H1 (cell line): Measurements from ENCODE around the gene PRX. TPM values are rescaled to one million over a fixed set of nuclear protein-coding genes. Genes with fewer than 3 reads are reported as not detected.

Source experiments
- BACH1 ChIP-seq: IDR thresholded peaks from 2 replicates; pipeline ENCODE4 v1.6.1; 2012; ENCODE audit warnings: low read length, improper control_type of control experiment
- BCL11A ChIP-seq, 2 experiments: IDR thresholded peaks; one replicate each; pipeline ENCODE4 v1.6.1; 2011; ENCODE audit warnings: low read depth in 2 of 2, low read length in 2 of 2, mild to moderate bottlenecking in 2 of 2
- CBX5 ChIP-seq: fragments of 300-800, 300-1000 bp; sonication (generic); IDR thresholded peaks from 2 replicates; pipeline ENCODE4 v1.7.1; 2016; ENCODE audit warnings: antibody characterized with exemption, low read length, low read depth
- EGR1 ChIP-seq: IDR thresholded peaks from 2 replicates; pipeline ENCODE4 v1.6.1; 2011; ENCODE audit warnings: low read depth, low read length, borderline replicate concordance
- EZH2 ChIP-seq: fragments of 200-600 bp; sonication (generic); IDR thresholded peaks from 2 replicates; pipeline ENCODE4 v1.7.1; 2012; ENCODE audit warnings: low read depth, mild to moderate bottlenecking, moderate library complexity, low read length, inconsistent platforms; ENCODE audit not compliant: severe bottlenecking
- FOSL1 ChIP-seq: IDR thresholded peaks from 2 replicates; pipeline ENCODE4 v1.6.1; 2011; ENCODE audit warnings: mild to moderate bottlenecking, low read depth, low read length, moderate library complexity; ENCODE audit not compliant: insufficient read depth
- HDAC6 ChIP-seq: IDR thresholded peaks from one replicate; pipeline ENCODE4 v1.7.1; 2012; ENCODE audit warnings: low read depth, mild to moderate bottlenecking, inconsistent platforms, low read length, moderate library complexity
- JUN ChIP-seq: IDR thresholded peaks from 2 replicates; pipeline ENCODE4 v1.6.1; 2011; ENCODE audit warnings: low read depth, mild to moderate bottlenecking, improper control_type of control experiment, low read length
- JUND ChIP-seq: IDR thresholded peaks from 2 replicates; pipeline ENCODE4 v1.6.1; 2011; ENCODE audit warnings: mild to moderate bottlenecking, improper control_type of control experiment, low read length
- KDM4A ChIP-seq: IDR thresholded peaks from one replicate; pipeline ENCODE4 v1.7.1; 2012; ENCODE audit warnings: low read depth, mild to moderate bottlenecking, moderate library complexity, low read length, inconsistent platforms; ENCODE audit not compliant: severe bottlenecking
- POLR2A ChIP-seq, 2 experiments: IDR thresholded peaks; 1 replicate in 1 of 2; 2 replicates in 1 of 2; pipeline ENCODE4 v1.6.1; 2011; ENCODE audit warnings: low read depth in 2 of 2, low read length in 2 of 2, mild to moderate bottlenecking in 2 of 2; ENCODE audit errors: control extremely low read depth in 1 of 2
- POLR2AphosphoS5 ChIP-seq: IDR thresholded peaks from 2 replicates; pipeline ENCODE4 v1.6.1; 2011; ENCODE audit warnings: low read depth, low read length
- RAD21 ChIP-seq, 2 experiments: IDR thresholded peaks in 1 of 2; conservative IDR thresholded peaks in 1 of 2; 2 replicates each; pipeline ENCODE4 v1.6.1; 2011; ENCODE audit warnings: low read depth in 2 of 2, low read length in 2 of 2, improper control_type of control experiment in 1 of 2, inconsistent platforms in 1 of 2, mild to moderate bottlenecking in 1 of 2, moderate library complexity in 1 of 2
- RBBP5 ChIP-seq: IDR thresholded peaks from 2 replicates; pipeline ENCODE4 v1.7.1; 2012; ENCODE audit warnings: low read depth, mild to moderate bottlenecking, inconsistent platforms, low read length, moderate library complexity, borderline replicate concordance
- RNF2 ChIP-seq: fragments of 200-900, 300-1000 bp; sonication (generic); IDR thresholded peaks from 2 replicates; pipeline ENCODE4 v1.7.1; 2016; ENCODE audit warnings: borderline replicate concordance, low read depth, mild to moderate bottlenecking, antibody characterized with exemption, low read length; ENCODE audit not compliant: poor library complexity, severe bottlenecking; ENCODE audit errors: missing control alignments
- SIRT6 ChIP-seq: IDR thresholded peaks from one replicate; pipeline ENCODE4 v1.7.1; 2012; ENCODE audit warnings: low read length, inconsistent platforms
- SP4 ChIP-seq: IDR thresholded peaks from 2 replicates; pipeline ENCODE4 v1.6.1; 2012; ENCODE audit warnings: low read length, inconsistent platforms
- TAF1 ChIP-seq: IDR thresholded peaks from 2 replicates; pipeline ENCODE4 v1.6.1; 2011; ENCODE audit warnings: mild to moderate bottlenecking, low read depth, low read length
- TAF7 ChIP-seq: optimal IDR thresholded peaks from 2 replicates; pipeline ENCODE3; 2011; ENCODE audit warnings: low read depth, mild to moderate bottlenecking, inconsistent platforms, low read length, moderate library complexity, borderline replicate concordance
- TBP ChIP-seq: IDR thresholded peaks from 2 replicates; pipeline ENCODE4 v1.6.1; 2011; ENCODE audit warnings: low read depth, low read length, improper control_type of control experiment
- polyA plus RNA-seq, 7 experiments: library from polyadenylated mRNA; depleted of rRNA in 3 of 7; stranded (reverse) in 5 of 7; unstranded in 2 of 7; fragments of >200 nt in 5 of 7; fragments of 200-250 nt in 2 of 7; gene quantifications; 1 replicate in 5 of 7; 2 replicates in 1 of 7; 4 replicates in 1 of 7; pipeline versions ENCODE4 v1.2.1 to v1.2.3, GENCODE V29; 2011 to 2013; ENCODE audit warnings: missing spikeins in 2 of 7, mixed read lengths in 2 of 7
- total RNA-seq: library from RNA; stranded (reverse); fragmentation: NEBNext Ultra II Directional; extraction: Animal tissue kit (Norgen Biotek cat#: 25700); gene quantifications from 2 replicates; pipeline ENCODE4 v1.2.1, GENCODE V29; 2021
- TF ChIP-seq, protein P1 (sequence below): IDR thresholded peaks from 2 replicates; pipeline ENCODE4 v1.6.1; 2011; ENCODE audit warnings: low read length, improper control_type of control experiment
- TF ChIP-seq, protein P2 (sequence below), 3 experiments: IDR thresholded peaks; 1 replicate in 2 of 3; 2 replicates in 1 of 3; pipeline versions ENCODE4 v1.5.1 to v1.6.1; 2011; ENCODE audit warnings: low read length in 3 of 3, mild to moderate bottlenecking in 3 of 3, inconsistent platforms in 2 of 3, low read depth in 1 of 3, moderate library complexity in 1 of 3; ENCODE audit not compliant: insufficient read depth in 1 of 3; ENCODE audit errors: control extremely low read depth in 1 of 3

Gene PRX
- total and polyA plus RNA-seq, 2 of the 8 experiments (the other 6 are each of a cell fraction or from before 2014, with no cell fraction given): 2.8 to 5.8 TPM

DNA sequence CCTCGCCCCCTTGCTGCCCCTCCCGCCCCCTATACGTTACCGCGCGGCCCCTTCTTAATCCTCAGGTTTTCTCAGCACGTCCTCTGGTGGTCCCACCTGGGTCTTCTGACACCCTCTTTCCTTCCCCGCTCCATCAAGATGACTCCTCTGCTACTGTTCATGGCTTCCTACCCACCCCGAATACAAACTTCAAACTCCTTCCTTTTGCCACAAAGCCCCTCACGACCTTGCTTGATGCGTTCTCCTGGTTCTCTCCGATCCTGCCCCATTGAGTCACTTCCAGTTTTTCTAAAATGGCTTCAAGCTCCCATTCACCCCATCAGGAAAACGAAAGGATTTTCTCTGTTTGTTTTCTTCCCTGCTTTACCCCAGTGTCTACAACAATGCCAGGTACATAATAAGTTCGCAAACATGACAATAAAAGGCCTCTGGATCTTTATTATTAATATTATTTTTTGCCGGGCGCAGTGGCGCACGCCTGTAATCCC, 31.7 kb upstream of the PRX start (continued):
- peak; percentile 72; the same call in 1 of the 2 replicates for TF ChIP-seq POLR2AphosphoS5
- TF ChIP-seq RBBP5: no peak
- TF ChIP-seq KDM4A: no peak
- no peak for TF ChIP-seq BACH1
- TF ChIP-seq, protein P1, sequence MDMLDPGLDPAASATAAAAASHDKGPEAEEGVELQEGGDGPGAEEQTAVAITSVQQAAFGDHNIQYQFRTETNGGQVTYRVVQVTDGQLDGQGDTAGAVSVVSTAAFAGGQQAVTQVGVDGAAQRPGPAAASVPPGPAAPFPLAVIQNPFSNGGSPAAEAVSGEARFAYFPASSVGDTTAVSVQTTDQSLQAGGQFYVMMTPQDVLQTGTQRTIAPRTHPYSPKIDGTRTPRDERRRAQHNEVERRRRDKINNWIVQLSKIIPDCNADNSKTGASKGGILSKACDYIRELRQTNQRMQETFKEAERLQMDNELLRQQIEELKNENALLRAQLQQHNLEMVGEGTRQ: no peak
- peak; percentile 73; the same call in 1 of the 2 replicates for TF ChIP-seq TAF1
- TF ChIP-seq RNF2: no peak
- no peak for TF ChIP-seq JUND
- no peak for TF ChIP-seq BCL11A (IDR thresholded peaks at IDR 0.05; ENCODE audit: low read depth in 2 of 2, low read length in 2 of 2)
- TF ChIP-seq SIRT6: no peak
- TF ChIP-seq EGR1: no peak
- TF ChIP-seq CBX5: no peak
- no peak; the same call in 1 of the 2 replicates for TF ChIP-seq SP4
- TF ChIP-seq TAF7: peak; percentile 38
- TF ChIP-seq FOSL1: no peak
- TF ChIP-seq POLR2A (IDR thresholded peaks at IDR 0.05; ENCODE audit: control extremely low read depth in 1 of 2, low read depth in 2 of 2, low read length in 2 of 2): peak in 1 of 2 experiments; percentile 42; a peak in 1 of 3 replicates
- TF ChIP-seq HDAC6: no peak
- no peak for TF ChIP-seq TBP
- TF ChIP-seq, protein P2, sequence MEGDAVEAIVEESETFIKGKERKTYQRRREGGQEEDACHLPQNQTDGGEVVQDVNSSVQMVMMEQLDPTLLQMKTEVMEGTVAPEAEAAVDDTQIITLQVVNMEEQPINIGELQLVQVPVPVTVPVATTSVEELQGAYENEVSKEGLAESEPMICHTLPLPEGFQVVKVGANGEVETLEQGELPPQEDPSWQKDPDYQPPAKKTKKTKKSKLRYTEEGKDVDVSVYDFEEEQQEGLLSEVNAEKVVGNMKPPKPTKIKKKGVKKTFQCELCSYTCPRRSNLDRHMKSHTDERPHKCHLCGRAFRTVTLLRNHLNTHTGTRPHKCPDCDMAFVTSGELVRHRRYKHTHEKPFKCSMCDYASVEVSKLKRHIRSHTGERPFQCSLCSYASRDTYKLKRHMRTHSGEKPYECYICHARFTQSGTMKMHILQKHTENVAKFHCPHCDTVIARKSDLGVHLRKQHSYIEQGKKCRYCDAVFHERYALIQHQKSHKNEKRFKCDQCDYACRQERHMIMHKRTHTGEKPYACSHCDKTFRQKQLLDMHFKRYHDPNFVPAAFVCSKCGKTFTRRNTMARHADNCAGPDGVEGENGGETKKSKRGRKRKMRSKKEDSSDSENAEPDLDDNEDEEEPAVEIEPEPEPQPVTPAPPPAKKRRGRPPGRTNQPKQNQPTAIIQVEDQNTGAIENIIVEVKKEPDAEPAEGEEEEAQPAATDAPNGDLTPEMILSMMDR (IDR thresholded peaks at IDR 0.05; ENCODE audit: control extremely low read depth in 1 of 3, insufficient read depth in 1 of 3, low read depth in 1 of 3, low read length in 3 of 3): peak; percentile 12 to 35 (median 17); a peak in 3 of 4 replicates
- no peak for TF ChIP-seq JUN
- TF ChIP-seq EZH2: no peak
- peak; percentile 46 to 52 for TF ChIP-seq RAD21 (IDR thresholded peaks at IDR 0.05 in 1 of 2, conservative IDR thresholded peaks at IDR 0.05 in 1 of 2; ENCODE audit: low read depth in 2 of 2, low read length in 2 of 2)
